Measurements from ENCODE around the gene RCN1.

- no peak for TF ChIP-seq CTCF (tag by site-specific recombination; IDR thresholded peaks at IDR 0.05)
- TF ChIP-seq ZNF629 (tag by site-specific recombination; IDR thresholded peaks at IDR 0.05), result no peak
- no peak for TF ChIP-seq ZNF114 (tag by site-specific recombination; IDR thresholded peaks at IDR 0.05)
- no peak for TF ChIP-seq ZNF23 (tag by site-specific recombination; IDR thresholded peaks at IDR 0.05; ENCODE audit: borderline replicate concordance)
- no peak for TF ChIP-seq ZSCAN16 (tag by site-specific recombination; IDR thresholded peaks at IDR 0.05)
- TF ChIP-seq ZNF76 (tag by site-specific recombination; IDR thresholded peaks at IDR 0.05; ENCODE audit: borderline replicate concordance, low read depth), result no peak
- no peak for TF ChIP-seq TCF7L2 (IDR thresholded peaks at IDR 0.05; ENCODE audit: borderline replicate concordance, low read depth, low read length)
- TF ChIP-seq ZNF121 (tag by site-specific recombination; IDR thresholded peaks at IDR 0.05), result no peak
Measured at GRCh38 chr11:32069361-32070058, 21.4 kb upstream of the RCN1 start.
